CD4-positive, CD25-positive, alpha-beta regulatory T cell (primary cell): ENCODE results near the gene JAG1. TPM values are rescaled to one million over a fixed set of nuclear protein-coding genes. Genes with fewer than 3 reads are reported as not detected.

Source experiments
- ATAC-seq, 2 donors: fragments of 150-1000 bp; cut with Tn5 transposase; one replicate each; pipeline ENCODE4 v1.10.0; 2021; ENCODE audit warnings: low read depth in 2 of 2, moderate number of reproducible peaks in 2 of 2, moderate library complexity in 1 of 2
- DNase-seq, 3 donors: peaks; one replicate each; pipeline versions ENCODE4 v3.0.0 to v3.0.0-alpha.2; 2012 to 2022; ENCODE audit warnings: mixed read lengths in 1 of 3
- H3K27ac ChIP-seq: one replicate; pipeline ENCODE4 v1.7.0; 2013; ENCODE audit warnings: mild to moderate bottlenecking, low read length; ENCODE audit not compliant: insufficient read depth, poor library complexity, severe bottlenecking
- H3K27me3 ChIP-seq: one replicate; pipeline ENCODE4 v1.7.0; 2013; ENCODE audit warnings: low read length; ENCODE audit not compliant: control insufficient read depth, insufficient read depth
- H3K36me3 ChIP-seq: one replicate; pipeline ENCODE4 v1.7.0; 2013; ENCODE audit warnings: mild to moderate bottlenecking, low read length, moderate library complexity; ENCODE audit not compliant: control insufficient read depth, insufficient read depth
- H3K4me1 ChIP-seq: 2 replicates; pipeline ENCODE4 v1.7.0; 2013; ENCODE audit warnings: mild to moderate bottlenecking, low read length; ENCODE audit not compliant: insufficient read depth, control insufficient read depth, poor library complexity, severe bottlenecking
- H3K4me3 ChIP-seq: one replicate; pipeline ENCODE4 v1.7.0; 2013; ENCODE audit warnings: low read depth, mild to moderate bottlenecking, low read length, moderate library complexity
- H3K9me3 ChIP-seq, 2 experiments: 1 replicate in 1 of 2; 2 replicates in 1 of 2; pipeline ENCODE4 v1.7.0; 2013; ENCODE audit warnings: low read length in 2 of 2, mild to moderate bottlenecking in 1 of 2, moderate library complexity in 1 of 2; ENCODE audit not compliant: control insufficient read depth in 2 of 2
- H3K27ac Mint-ChIP-seq, 3 donors: one replicate each; pipeline ENCODE4 v1.8.0; 2020 to 2022; ENCODE audit warnings: mild to moderate bottlenecking in 3 of 3, mixed read lengths in 3 of 3, moderate library complexity in 2 of 3
- H3K27me3 Mint-ChIP-seq: one replicate; pipeline ENCODE4 v1.8.0; 2022; ENCODE audit warnings: mild to moderate bottlenecking, mixed read lengths
- H3K36me3 Mint-ChIP-seq: one replicate; pipeline ENCODE4 v1.8.0; 2020; ENCODE audit warnings: mixed read lengths
- H3K4me1 Mint-ChIP-seq, 4 donors: one replicate each; pipeline ENCODE4 v1.8.0; 2020 to 2022; ENCODE audit warnings: mixed read lengths in 4 of 4, mild to moderate bottlenecking in 1 of 4
- H3K4me3 Mint-ChIP-seq, 4 donors: one replicate each; pipeline ENCODE4 v1.8.0; 2020 to 2022; ENCODE audit warnings: mild to moderate bottlenecking in 4 of 4, mixed read lengths in 4 of 4, moderate library complexity in 3 of 4
- H3K9me3 Mint-ChIP-seq, 7 donors: one replicate each; pipeline ENCODE4 v1.8.0; 2020 to 2022; ENCODE audit warnings: mixed read lengths in 7 of 7, mild to moderate bottlenecking in 3 of 7, moderate library complexity in 2 of 7
- polyA plus RNA-seq, 4 donors: library from polyadenylated mRNA; unstranded; fragments of 300-500 nt; fragmentation: Illumina TruSeq; gene quantifications; one replicate each; pipeline ENCODE4 v1.2.3, GENCODE V29; 2021
- total RNA-seq: library from RNA; stranded (reverse); gene quantifications from one replicate; pipeline ENCODE4 v1.2.3, GENCODE V29; 2022

Gene JAG1
- total and polyA plus RNA-seq, 5 donors from 2014 or later, result 0.03 to 0.30 (median 0.05) TPM; not detected in 1

DNA sequence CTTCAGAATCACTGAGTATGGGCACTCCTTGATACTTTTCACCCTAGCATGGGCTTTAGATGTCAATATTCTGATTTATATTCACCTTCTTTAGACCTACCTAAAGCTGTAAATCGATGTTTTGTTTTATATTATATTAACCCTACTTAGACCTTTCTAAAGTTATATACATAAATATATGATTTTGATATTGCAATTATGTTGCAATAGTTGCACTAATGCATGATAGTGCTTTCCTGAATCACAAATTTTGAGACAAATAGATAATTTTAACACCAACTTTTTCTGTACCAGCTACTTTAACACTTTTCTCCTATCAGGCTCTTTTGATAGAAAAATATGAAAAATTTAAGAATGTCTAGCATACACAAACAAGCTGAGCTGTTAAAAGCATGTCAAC, 34.0 kb upstream of the JAG1 start:
- Mint-ChIP-seq H3K36me3 (no peaks in the 10 kb centered on the region), H3K27me3 (no peaks in the 10 kb centered on the region), H3K4me1 (no peaks in the 10 kb centered on the region), H3K4me3 (no peak overlapping the region), H3K9me3 (peaks cover 0 to 4% (median 1%) of the 10 kb centered on the region in 7 donors), H3K27ac (no peak overlapping the region)
- H3K4me3 ChIP-seq, result no peak overlapping the region
- no peak for ATAC-seq
- DNase-seq, result no peak
- no peaks in the 10 kb centered on the region for H3K4me1 ChIP-seq
- no peaks in the 10 kb centered on the region for H3K9me3 ChIP-seq
- H3K36me3 ChIP-seq, result no peaks in the 10 kb centered on the region
- H3K27me3 ChIP-seq, result no peaks in the 10 kb centered on the region
- H3K27ac ChIP-seq, result no peak overlapping the region

DNA sequence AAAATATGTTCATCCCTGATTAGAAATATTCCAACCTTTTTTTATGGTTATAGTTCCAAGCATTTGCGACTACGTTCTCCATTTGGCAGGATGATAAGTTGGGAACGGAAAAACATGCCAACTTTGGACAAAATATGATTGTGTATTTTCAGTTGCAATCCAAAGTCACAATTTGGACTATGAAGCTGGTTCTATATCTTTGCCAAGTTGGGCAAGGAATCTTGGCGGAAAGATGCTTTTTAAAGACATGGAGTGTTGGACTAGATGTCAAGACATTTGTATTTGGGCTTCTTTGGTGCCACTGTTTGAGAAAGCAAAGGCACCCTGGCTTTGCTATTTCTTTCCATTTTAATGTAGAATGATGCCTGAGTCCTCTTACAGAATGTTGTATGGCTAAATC, 33.3 kb upstream of the JAG1 start:
- H3K27me3 Mint-ChIP-seq, result no peaks in the 10 kb centered on the region
- no peaks in the 10 kb centered on the region for H3K36me3 Mint-ChIP-seq
- no peaks in the 10 kb centered on the region for H3K4me1 ChIP-seq
- no peak overlapping the region for H3K4me3 Mint-ChIP-seq
- H3K4me3 ChIP-seq, result no peak overlapping the region
- no peak for ATAC-seq
- H3K9me3 Mint-ChIP-seq, result peaks cover 0 to 4% (median 1%) of the 10 kb centered on the region in 7 donors
- no peak overlapping the region for H3K27ac Mint-ChIP-seq
- H3K4me1 Mint-ChIP-seq, result no peaks in the 10 kb centered on the region
- H3K9me3 ChIP-seq, result no peaks in the 10 kb centered on the region
- H3K27me3 ChIP-seq, result no peaks in the 10 kb centered on the region
- no peaks in the 10 kb centered on the region for H3K36me3 ChIP-seq
- DNase-seq, result no peak
- no peak overlapping the region for H3K27ac ChIP-seq

DNA sequence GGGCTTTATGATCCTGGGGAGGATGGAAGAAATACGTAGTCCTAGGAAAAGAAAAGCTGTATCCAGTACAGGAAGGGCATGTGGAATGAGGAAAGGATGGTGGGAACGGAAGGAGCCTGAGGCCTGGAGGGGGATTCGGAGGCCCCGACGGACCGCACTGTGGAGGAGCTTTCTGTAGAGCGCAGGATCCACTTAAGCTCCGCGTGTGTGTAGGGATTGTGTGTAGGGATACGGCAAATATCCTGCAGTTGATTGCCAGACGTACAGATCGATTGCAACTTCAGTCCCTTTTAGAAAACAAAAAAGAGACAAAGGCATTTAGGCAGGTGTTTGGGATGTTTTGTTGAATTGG, 32.6 kb upstream of the JAG1 start:
- Mint-ChIP-seq H3K4me3 (no peak overlapping the region), H3K27me3 (no peaks in the 10 kb centered on the region), H3K9me3 (peaks cover 0 to 4% (median 1%) of the 10 kb centered on the region in 7 donors), H3K4me1 (no peaks in the 10 kb centered on the region), H3K27ac (no peak overlapping the region), H3K36me3 (no peaks in the 10 kb centered on the region)
- no peaks in the 10 kb centered on the region for H3K36me3 ChIP-seq
- no peak overlapping the region for H3K4me3 ChIP-seq
- no peak for DNase-seq
- ATAC-seq, result no peak
- H3K4me1 ChIP-seq, result no peaks in the 10 kb centered on the region
- no peak overlapping the region for H3K27ac ChIP-seq
- H3K9me3 ChIP-seq, result no peaks in the 10 kb centered on the region
- no peaks in the 10 kb centered on the region for H3K27me3 ChIP-seq

DNA sequence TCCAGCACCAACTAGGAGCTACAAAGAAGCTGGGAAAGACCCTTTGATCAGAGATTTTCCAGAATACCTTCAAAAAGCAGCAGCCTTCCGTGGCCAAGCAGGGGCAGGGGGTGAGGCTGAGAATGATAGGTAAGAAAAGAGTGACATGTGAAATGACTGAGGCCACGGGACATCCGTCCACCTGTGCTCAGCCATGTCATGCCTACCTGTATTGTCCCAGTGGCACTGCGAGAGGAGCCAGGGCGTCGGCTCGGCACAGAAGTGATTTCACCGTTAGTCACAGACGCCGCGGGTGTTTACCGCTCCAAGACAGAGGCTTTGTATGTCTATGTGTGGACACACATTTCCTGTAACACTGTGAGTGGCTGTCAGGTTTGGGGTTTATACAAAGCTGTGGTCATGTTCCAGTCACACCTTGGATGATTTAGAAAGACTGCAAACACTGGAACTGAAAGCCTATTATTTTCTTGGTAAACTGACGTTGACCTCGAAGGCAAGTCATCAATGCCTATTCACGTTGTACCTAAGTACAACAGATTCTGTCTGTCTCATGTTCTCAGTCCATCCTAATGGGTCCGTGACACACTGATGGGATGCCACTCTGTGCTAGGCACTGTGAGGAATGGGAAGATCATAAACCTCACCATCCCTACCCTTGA, 32.1 kb upstream of the JAG1 start:
- no peaks in the 10 kb centered on the region for H3K36me3 ChIP-seq
- Mint-ChIP-seq H3K4me3 (no peak overlapping the region), H3K36me3 (no peaks in the 10 kb centered on the region), H3K4me1 (no peaks in the 10 kb centered on the region), H3K27ac (no peak overlapping the region), H3K27me3 (no peaks in the 10 kb centered on the region), H3K9me3 (peaks cover 0 to 4% (median 1%) of the 10 kb centered on the region in 7 donors)
- H3K4me1 ChIP-seq, result no peaks in the 10 kb centered on the region
- no peak for ATAC-seq
- no peaks in the 10 kb centered on the region for H3K27me3 ChIP-seq
- H3K9me3 ChIP-seq, result no peaks in the 10 kb centered on the region
- no peak for DNase-seq
- H3K27ac ChIP-seq, result no peak overlapping the region
- no peak overlapping the region for H3K4me3 ChIP-seq

DNA sequence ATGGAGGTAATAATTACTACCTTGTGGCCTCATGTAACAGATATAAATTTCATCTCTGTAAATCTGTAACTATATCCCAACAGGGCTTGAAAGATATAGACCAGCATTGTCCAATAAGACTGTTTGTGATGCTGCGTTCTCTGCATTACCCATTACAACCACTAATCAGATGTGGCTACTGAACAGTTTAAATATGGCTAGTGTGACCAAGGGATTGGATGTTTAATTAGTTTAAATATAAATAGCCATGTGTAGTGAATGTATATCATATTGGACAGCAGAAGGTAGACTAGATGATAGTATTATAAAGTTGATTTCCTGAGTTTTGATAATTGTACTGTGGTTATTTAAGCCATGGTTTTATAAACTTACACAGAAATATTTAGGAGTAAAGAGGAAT, 27.8 kb upstream of the JAG1 start:
- no peak overlapping the region for H3K4me3 Mint-ChIP-seq

DNA sequence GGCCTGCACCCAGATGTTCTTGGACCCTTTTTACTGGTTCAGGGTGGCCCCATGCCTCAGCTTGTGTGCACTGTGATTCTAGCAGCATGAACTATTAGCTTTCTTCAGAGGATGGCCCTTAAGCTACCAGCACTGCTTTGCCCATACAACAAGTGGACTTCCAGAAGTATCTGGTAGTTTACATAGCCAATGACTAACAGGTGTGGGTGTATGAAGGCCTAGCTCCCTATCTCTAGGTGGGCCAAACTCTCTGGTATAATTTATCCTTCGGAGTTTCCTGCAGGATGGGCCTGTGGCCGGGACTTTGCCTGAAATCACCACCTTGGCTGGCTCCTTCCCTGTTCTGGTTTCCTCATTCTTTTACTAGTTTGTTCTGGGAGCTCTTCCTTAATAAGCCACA, 26.1 kb upstream of the JAG1 start:
- H3K36me3 ChIP-seq, result no peaks in the 10 kb centered on the region
- no peaks in the 10 kb centered on the region for H3K4me1 ChIP-seq
- Mint-ChIP-seq H3K9me3 (peaks cover 0 to 3% (median 2%) of the 10 kb centered on the region in 7 donors), H3K4me1 (no peaks in the 10 kb centered on the region), H3K27me3 (peaks cover 9% of the 10 kb centered on the region), H3K27ac (no peak overlapping the region), H3K4me3 (no peak overlapping the region), H3K36me3 (no peaks in the 10 kb centered on the region)
- no peak overlapping the region for H3K4me3 ChIP-seq
- ATAC-seq (no peak), DNase-seq (no peak)
- no peaks in the 10 kb centered on the region for H3K27me3 ChIP-seq
- H3K27ac ChIP-seq, result no peak overlapping the region
- no peaks in the 10 kb centered on the region for H3K9me3 ChIP-seq

More for the DNA sequence above, 27.8 kb upstream of the JAG1 start:
- Histone ChIP-seq H3K36me3 (no peaks in the 10 kb centered on the region), H3K9me3 (no peaks in the 10 kb centered on the region), H3K27me3 (no peaks in the 10 kb centered on the region), H3K4me3 (no peak overlapping the region), H3K27ac (no peak overlapping the region), H3K4me1 (no peaks in the 10 kb centered on the region)
- no peaks in the 10 kb centered on the region for H3K36me3 Mint-ChIP-seq
- H3K27me3 Mint-ChIP-seq, result no peaks in the 10 kb centered on the region
- ATAC-seq, result no peak
- DNase-seq, result no peak
- no peak overlapping the region for H3K27ac Mint-ChIP-seq
- H3K9me3 Mint-ChIP-seq, result peaks cover 0 to 5% (median 2%) of the 10 kb centered on the region in 7 donors
- H3K4me1 Mint-ChIP-seq, result no peaks in the 10 kb centered on the region

DNA sequence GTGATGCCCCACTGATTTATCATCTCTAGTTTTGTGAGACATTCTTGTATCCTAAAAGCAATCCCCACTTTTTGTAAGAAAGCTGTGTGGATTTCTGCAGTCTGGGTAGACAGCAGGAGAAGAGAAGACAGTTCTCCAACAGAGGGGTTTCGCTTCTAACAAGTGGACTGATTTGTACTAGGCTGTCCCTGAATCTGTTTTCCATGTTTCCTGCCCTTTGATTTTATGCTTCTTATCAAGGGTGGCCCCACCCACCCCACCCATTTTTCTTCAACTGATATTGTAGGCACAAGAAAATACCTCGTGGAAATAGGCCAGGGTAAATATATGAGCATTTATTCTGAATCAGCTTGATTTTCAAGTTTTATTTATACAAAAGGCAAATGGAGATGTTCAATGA, 25.7 kb upstream of the JAG1 start:
- Histone ChIP-seq H3K4me3 (no peak overlapping the region), H3K27me3 (no peaks in the 10 kb centered on the region), H3K27ac (no peak overlapping the region), H3K4me1 (no peaks in the 10 kb centered on the region), H3K36me3 (no peaks in the 10 kb centered on the region), H3K9me3 (no peaks in the 10 kb centered on the region)
- Mint-ChIP-seq H3K27ac (no peak overlapping the region), H3K27me3 (peaks cover 9% of the 10 kb centered on the region), H3K4me3 (no peak overlapping the region), H3K9me3 (peaks cover 0 to 3% (median 1%) of the 10 kb centered on the region in 7 donors), H3K4me1 (no peaks in the 10 kb centered on the region), H3K36me3 (no peaks in the 10 kb centered on the region)
- ATAC-seq (no peak), DNase-seq (no peak)

DNA sequence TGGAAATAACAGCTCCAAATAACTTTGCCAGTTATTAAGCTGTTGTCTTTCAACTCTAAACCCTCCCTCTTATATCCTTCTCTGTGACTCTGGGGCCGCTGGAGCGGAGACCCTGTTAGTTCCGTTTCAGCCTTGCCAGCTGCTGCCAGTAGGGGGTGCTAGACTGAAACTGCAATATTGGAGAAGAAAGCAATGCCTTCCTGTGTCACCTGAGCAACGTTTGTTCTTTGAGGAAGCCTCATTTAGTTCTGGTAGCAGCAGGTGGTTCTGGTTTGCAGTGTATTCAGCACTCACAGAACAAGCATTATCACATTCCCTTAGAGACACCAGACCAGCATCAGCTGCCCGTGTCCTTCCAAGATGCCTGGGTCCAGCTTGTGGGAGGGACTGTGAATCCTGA, 22.9 kb upstream of the JAG1 start:
- peaks cover 0 to 4% (median 0%) of the 10 kb centered on the region in 7 donors for H3K9me3 Mint-ChIP-seq
- H3K4me1 Mint-ChIP-seq, result no peaks in the 10 kb centered on the region
- no peak overlapping the region for H3K4me3 Mint-ChIP-seq
- H3K27me3 Mint-ChIP-seq, result peaks cover 14% of the 10 kb centered on the region
- no peaks in the 10 kb centered on the region for H3K36me3 Mint-ChIP-seq
- no peak for ATAC-seq
- Histone ChIP-seq H3K4me1 (no peaks in the 10 kb centered on the region), H3K9me3 (no peaks in the 10 kb centered on the region), H3K36me3 (no peaks in the 10 kb centered on the region), H3K27me3 (no peaks in the 10 kb centered on the region), H3K4me3 (no peak overlapping the region), H3K27ac (no peak overlapping the region)
- no peak overlapping the region for H3K27ac Mint-ChIP-seq
- DNase-seq, result peak in 1 of 3 donors; percentile 14
